ENCODE results near the gene CDKAL1. TPM values are rescaled to one million over a fixed set of nuclear protein-coding genes. Genes with fewer than 3 reads are reported as not detected.

Gene CDKAL1
- total and polyA plus RNA-seq, 2 donors: 9.8 to 19.9 TPM

DNA sequence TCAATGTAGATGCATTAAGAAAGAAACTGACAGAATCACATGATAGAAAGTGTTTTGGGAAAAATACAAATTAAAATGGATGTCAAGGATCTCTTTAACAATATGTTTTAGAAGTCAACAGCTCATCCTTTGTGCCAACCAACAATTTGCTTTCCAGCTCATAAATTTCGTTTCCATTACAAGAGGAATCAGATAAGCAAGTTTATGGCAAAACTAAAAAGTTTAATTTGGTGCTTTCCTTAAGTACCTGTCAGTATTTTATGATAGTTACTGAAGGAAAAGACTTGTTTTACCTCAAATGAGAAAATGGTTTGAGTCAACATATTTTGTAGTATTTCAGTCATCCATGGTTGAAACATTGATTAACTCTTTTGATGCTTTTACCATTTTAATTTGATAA lies 130.0 kb downstream of the CDKAL1 start:
- Histone ChIP-seq H3K36me3 (ENCODE audit: control insufficient read depth in 2 of 2, insufficient read depth in 2 of 2, low read length in 1 of 2) (no peaks in the 10 kb centered on the region), H3K27me3 (ENCODE audit: control insufficient read depth in 2 of 2, insufficient read depth in 1 of 2, low read length in 1 of 2) (no peaks in the 10 kb centered on the region), H3K27ac (ENCODE audit: low read depth in 1 of 2, low read length in 1 of 2) (no peak overlapping the region), H3K4me1 (ENCODE audit: control insufficient read depth in 2 of 2, insufficient read depth in 2 of 2, low read length in 2 of 2) (no peaks in the 10 kb centered on the region), H3K9me3 (ENCODE audit: control insufficient read depth in 2 of 2, insufficient read depth in 1 of 2, low read length in 1 of 2) (no peaks in the 10 kb centered on the region), H3K4me3 (ENCODE audit: low read length in 2 of 2) (no peak overlapping the region)
- DNase-seq (ENCODE audit: low read depth in 6 of 9, low spot score in 9 of 9): no peak
- 97% methylated on average over 1 of the region's 1 CpG for WGBS

DNA sequence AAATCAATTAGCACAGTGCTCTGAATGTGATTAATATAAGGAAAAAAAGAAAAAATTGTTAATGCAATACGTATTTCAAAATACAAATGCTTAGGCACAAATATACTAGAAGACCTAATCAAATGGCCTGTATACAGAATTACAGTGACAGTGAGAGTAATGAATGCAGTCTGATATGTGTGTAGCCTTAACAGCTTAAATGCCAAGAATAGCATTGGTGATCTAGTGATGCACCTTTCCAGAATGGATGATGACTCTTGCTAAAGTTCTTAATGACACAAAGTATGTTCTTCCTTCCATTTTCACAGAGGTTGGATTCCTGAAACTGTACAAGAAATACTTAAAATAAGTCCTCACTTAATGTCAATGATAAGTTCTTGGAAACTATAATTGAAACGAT lies 131.0 kb downstream of the CDKAL1 start:
- 73% methylated on average over 2 of the region's 2 CpGs for WGBS
- Histone ChIP-seq H3K27me3 (ENCODE audit: control insufficient read depth in 2 of 2, insufficient read depth in 1 of 2, low read length in 1 of 2) (no peaks in the 10 kb centered on the region), H3K36me3 (ENCODE audit: control insufficient read depth in 2 of 2, insufficient read depth in 2 of 2, low read length in 1 of 2) (no peaks in the 10 kb centered on the region)

DNA sequence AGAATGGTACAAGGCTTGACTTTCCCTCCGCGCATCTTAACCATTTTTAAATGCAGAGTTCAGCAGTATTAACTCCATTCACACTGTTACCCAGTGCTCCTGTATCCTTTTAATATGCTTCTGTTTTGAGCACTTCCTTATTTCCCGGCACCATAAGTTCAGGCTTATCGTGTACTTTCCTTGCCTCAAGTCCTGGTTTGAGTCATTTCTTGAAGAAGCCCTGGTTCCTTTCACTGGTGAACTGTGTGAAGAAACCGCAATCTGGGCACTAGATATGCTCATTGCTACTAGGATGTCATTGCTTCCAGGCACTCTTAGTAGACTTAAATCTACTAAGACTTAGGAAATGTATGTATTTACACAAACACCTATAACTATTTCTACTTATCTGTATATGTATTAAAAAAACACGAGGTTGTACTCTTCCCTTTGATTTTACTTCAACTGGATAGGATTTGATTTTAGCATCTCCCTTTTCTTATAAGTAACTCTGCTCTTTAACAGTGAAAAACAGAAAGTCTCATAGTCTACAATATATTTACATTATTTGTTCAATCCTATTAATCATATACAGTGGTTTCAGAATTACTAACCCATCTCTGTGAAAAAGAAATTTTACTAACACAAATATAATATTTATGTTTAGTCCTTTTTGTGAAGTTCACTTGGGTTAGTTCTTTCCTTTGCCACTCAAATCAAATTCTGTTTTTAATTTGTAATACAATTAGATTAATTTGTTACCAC lies 135.5 kb downstream of the CDKAL1 start:
- H3K4me1 ChIP-seq (ENCODE audit: control insufficient read depth in 2 of 2, insufficient read depth in 2 of 2, low read length in 2 of 2): no peaks in the 10 kb centered on the region
- H3K27me3 ChIP-seq (ENCODE audit: control insufficient read depth in 2 of 2, insufficient read depth in 1 of 2, low read length in 1 of 2): no peaks in the 10 kb centered on the region
- WGBS: 93% methylated on average over 6 of the region's 6 CpGs

More for the DNA sequence above, 131.0 kb downstream of the CDKAL1 start:
- no peaks in the 10 kb centered on the region for H3K4me1 ChIP-seq (ENCODE audit: control insufficient read depth in 2 of 2, insufficient read depth in 2 of 2, low read length in 2 of 2)
- H3K27ac ChIP-seq (ENCODE audit: low read depth in 1 of 2, low read length in 1 of 2): no peak overlapping the region
- DNase-seq (ENCODE audit: low read depth in 6 of 9, low spot score in 9 of 9): no peak
- H3K9me3 ChIP-seq (ENCODE audit: control insufficient read depth in 2 of 2, insufficient read depth in 1 of 2, low read length in 1 of 2): no peaks in the 10 kb centered on the region
- H3K4me3 ChIP-seq (ENCODE audit: low read length in 2 of 2): no peak overlapping the region

DNA sequence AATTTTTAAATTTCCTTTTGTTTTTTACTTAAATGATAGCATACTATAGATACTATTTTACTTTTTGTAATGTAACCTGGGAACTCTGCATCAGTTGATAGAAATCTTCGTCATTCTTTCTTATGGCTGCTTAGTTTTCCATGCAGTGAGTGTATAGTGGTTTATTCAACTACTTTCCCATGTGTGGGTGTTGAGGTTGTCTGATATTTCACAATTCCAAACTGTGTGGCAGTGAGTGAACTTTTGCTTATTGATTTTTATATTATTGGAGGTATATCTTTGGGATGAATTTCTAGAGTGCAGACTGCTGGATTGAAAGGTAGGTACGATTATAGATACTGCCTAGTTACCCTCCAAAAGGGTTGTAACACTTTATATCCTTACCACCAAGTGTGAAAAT lies 136.5 kb downstream of the CDKAL1 start:
- 97% methylated on average over 2 of the region's 2 CpGs for WGBS
- no peaks in the 10 kb centered on the region for H3K4me1 ChIP-seq (ENCODE audit: control insufficient read depth in 2 of 2, insufficient read depth in 2 of 2, low read length in 2 of 2)
- DNase-seq (ENCODE audit: low read depth in 6 of 9, low spot score in 9 of 9): no peak
- no peaks in the 10 kb centered on the region for H3K27me3 ChIP-seq (ENCODE audit: control insufficient read depth in 2 of 2, insufficient read depth in 1 of 2, low read length in 1 of 2)
- no peaks in the 10 kb centered on the region for H3K36me3 ChIP-seq (ENCODE audit: control insufficient read depth in 2 of 2, insufficient read depth in 2 of 2, low read length in 1 of 2)
- H3K9me3 ChIP-seq (ENCODE audit: control insufficient read depth in 2 of 2, insufficient read depth in 1 of 2, low read length in 1 of 2): no peaks in the 10 kb centered on the region
- H3K27ac ChIP-seq (ENCODE audit: low read depth in 1 of 2, low read length in 1 of 2): no peak overlapping the region
- no peak overlapping the region for H3K4me3 ChIP-seq (ENCODE audit: low read length in 2 of 2)

More for the DNA sequence above, 135.5 kb downstream of the CDKAL1 start:
- Histone ChIP-seq H3K36me3 (ENCODE audit: control insufficient read depth in 2 of 2, insufficient read depth in 2 of 2, low read length in 1 of 2) (no peaks in the 10 kb centered on the region), H3K4me3 (ENCODE audit: low read length in 2 of 2) (no peak overlapping the region), H3K27ac (ENCODE audit: low read depth in 1 of 2, low read length in 1 of 2) (no peak overlapping the region), H3K9me3 (ENCODE audit: control insufficient read depth in 2 of 2, insufficient read depth in 1 of 2, low read length in 1 of 2) (no peaks in the 10 kb centered on the region)
- no peak for DNase-seq (ENCODE audit: low read depth in 6 of 9, low spot score in 9 of 9)

DNA sequence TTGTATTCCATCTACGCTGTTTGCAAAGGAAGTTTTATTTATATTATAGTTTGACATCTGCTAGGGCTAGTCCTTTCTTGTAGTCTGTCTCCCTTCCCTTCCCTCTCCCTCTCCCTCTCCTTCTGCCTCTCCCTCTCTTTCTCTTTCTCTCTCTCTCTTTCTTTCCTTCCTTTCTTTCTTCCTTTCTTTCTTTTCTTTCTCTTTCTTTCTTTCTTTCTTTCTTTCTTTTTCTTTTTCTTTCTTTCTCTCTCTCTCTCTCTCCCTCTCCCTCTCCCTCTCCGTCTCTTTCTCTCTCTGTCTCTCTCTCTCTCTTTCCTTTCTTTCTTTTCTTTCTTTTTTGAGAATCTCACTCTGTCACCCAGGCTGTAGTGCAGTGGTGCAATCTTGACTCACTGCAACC lies 137.8 kb downstream of the CDKAL1 start:
- Histone ChIP-seq H3K27ac (ENCODE audit: low read depth in 1 of 2, low read length in 1 of 2) (no peak overlapping the region), H3K4me3 (ENCODE audit: low read length in 2 of 2) (no peak overlapping the region), H3K9me3 (ENCODE audit: control insufficient read depth in 2 of 2, insufficient read depth in 1 of 2, low read length in 1 of 2) (no peaks in the 10 kb centered on the region), H3K27me3 (ENCODE audit: control insufficient read depth in 2 of 2, insufficient read depth in 1 of 2, low read length in 1 of 2) (no peaks in the 10 kb centered on the region), H3K4me1 (ENCODE audit: control insufficient read depth in 2 of 2, insufficient read depth in 2 of 2, low read length in 2 of 2) (no peaks in the 10 kb centered on the region), H3K36me3 (ENCODE audit: control insufficient read depth in 2 of 2, insufficient read depth in 2 of 2, low read length in 1 of 2) (no peaks in the 10 kb centered on the region)
- 98% methylated on average over 2 of the region's 2 CpGs for WGBS
- DNase-seq (ENCODE audit: low read depth in 6 of 9, low spot score in 9 of 9): no peak

DNA sequence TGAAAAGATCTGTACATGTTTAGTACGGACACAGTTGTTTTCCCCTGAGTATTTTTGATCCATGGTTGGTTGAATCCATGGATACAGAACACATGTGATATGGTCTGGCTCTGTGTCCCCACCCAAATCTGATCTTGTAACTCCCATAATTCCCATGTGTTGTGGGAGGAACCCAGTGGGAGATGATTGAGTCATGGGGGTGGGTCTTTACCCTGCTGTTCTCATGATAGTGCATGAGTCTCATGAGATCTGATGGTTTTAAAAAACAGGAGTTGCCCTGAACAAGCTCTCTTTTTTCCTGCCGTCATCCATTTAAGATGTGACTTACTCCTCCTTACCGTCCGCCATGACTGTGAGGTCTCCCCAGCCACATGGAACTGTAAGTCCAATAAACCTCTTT lies 139.2 kb downstream of the CDKAL1 start:
- Histone ChIP-seq H3K36me3 (ENCODE audit: control insufficient read depth in 2 of 2, insufficient read depth in 2 of 2, low read length in 1 of 2) (no peaks in the 10 kb centered on the region), H3K4me1 (ENCODE audit: control insufficient read depth in 2 of 2, insufficient read depth in 2 of 2, low read length in 2 of 2) (no peaks in the 10 kb centered on the region), H3K27me3 (ENCODE audit: control insufficient read depth in 2 of 2, insufficient read depth in 1 of 2, low read length in 1 of 2) (no peaks in the 10 kb centered on the region), H3K4me3 (ENCODE audit: low read length in 2 of 2) (no peak overlapping the region), H3K9me3 (ENCODE audit: control insufficient read depth in 2 of 2, insufficient read depth in 1 of 2, low read length in 1 of 2) (no peaks in the 10 kb centered on the region), H3K27ac (ENCODE audit: low read depth in 1 of 2, low read length in 1 of 2) (no peak overlapping the region)
- no peak for DNase-seq (ENCODE audit: low read depth in 6 of 9, low spot score in 9 of 9)
- WGBS: over 99% methylated on average over 4 of the region's 4 CpGs

DNA sequence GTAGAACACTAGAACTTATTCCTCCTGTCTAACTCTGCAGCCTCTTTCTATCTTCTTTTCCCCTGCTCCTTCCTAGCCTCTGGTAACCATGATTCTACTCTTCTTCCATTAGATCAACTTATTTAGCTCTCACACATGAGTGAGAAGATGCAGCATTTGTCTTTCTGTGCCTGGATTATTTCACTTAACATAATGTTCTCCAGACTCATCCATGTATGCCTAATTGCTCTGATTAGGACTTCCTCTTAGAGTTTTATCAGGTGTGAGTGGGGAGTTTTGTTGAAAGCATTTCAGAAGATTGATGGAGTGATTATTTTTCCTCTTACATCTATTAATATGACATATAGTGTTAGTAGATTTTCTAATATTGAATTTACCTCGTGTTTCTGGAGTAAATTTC lies 140.4 kb downstream of the CDKAL1 start:
- Histone ChIP-seq H3K4me3 (ENCODE audit: low read length in 2 of 2) (no peak overlapping the region), H3K36me3 (ENCODE audit: control insufficient read depth in 2 of 2, insufficient read depth in 2 of 2, low read length in 1 of 2) (no peaks in the 10 kb centered on the region), H3K9me3 (ENCODE audit: control insufficient read depth in 2 of 2, insufficient read depth in 1 of 2, low read length in 1 of 2) (no peaks in the 10 kb centered on the region), H3K27me3 (ENCODE audit: control insufficient read depth in 2 of 2, insufficient read depth in 1 of 2, low read length in 1 of 2) (no peaks in the 10 kb centered on the region), H3K27ac (ENCODE audit: low read depth in 1 of 2, low read length in 1 of 2) (no peak overlapping the region), H3K4me1 (ENCODE audit: control insufficient read depth in 2 of 2, insufficient read depth in 2 of 2, low read length in 2 of 2) (no peaks in the 10 kb centered on the region)
- 78% methylated on average over 1 of the region's 1 CpG for WGBS
- no peak for DNase-seq (ENCODE audit: low read depth in 6 of 9, low spot score in 9 of 9)

DNA sequence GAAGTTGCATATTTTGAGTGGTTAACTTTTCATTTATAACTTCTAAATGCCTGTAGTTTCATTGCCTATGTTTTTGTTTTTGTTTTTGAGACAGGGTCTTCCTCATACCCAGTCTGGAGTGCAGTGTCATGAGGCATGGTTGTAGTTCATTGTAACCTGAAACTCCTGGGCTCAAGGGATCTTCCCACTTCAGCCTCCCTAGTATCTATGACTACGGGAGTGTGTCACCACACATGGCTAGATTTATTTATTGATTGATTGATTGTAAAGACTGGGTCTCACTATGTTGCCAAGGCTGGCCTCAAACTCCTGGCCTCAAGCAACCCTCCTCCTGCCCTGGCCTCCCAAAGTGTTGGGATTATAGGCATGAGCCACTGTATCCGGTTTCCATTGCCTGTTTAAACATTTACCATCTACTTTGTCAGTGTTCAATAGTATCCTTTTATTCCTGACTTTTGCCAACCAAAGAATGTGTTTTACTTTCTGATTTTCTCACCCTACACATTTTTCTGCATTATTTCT lies 144.6 kb downstream of the CDKAL1 start:
- no peaks in the 10 kb centered on the region for H3K36me3 ChIP-seq (ENCODE audit: control insufficient read depth in 2 of 2, insufficient read depth in 2 of 2, low read length in 1 of 2)
- no peaks in the 10 kb centered on the region for H3K9me3 ChIP-seq (ENCODE audit: control insufficient read depth in 2 of 2, insufficient read depth in 1 of 2, low read length in 1 of 2)
- no peaks in the 10 kb centered on the region for H3K4me1 ChIP-seq (ENCODE audit: control insufficient read depth in 2 of 2, insufficient read depth in 2 of 2, low read length in 2 of 2)
- over 99% methylated on average over 2 of the region's 2 CpGs for WGBS
- no peak for DNase-seq (ENCODE audit: low read depth in 6 of 9, low spot score in 9 of 9)
- H3K27me3 ChIP-seq (ENCODE audit: control insufficient read depth in 2 of 2, insufficient read depth in 1 of 2, low read length in 1 of 2): no peaks in the 10 kb centered on the region
- H3K27ac ChIP-seq (ENCODE audit: low read depth in 1 of 2, low read length in 1 of 2): no peak overlapping the region
- no peak overlapping the region for H3K4me3 ChIP-seq (ENCODE audit: low read length in 2 of 2)

DNA sequence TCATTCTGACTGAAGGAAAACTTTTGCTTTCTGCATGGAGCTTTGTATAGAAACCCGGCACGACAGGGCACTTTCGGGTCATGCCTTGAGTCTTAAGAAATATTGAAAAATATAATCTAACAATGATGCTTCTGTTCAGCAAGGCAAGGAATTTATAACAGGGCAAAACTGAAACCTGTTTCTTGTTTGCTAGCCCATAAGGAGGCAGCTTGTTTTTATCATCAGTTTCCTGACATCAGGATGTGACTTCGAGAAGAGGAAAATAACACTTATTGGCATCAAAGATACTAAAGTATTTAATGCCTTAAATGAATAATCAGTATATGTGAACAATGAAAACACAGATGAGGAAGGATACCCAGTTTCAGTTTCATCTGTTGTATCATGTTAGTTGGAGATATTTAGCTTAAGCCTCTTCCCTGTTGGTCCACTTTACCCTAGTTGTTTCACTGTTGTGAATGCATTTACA lies 146.5 kb downstream of the CDKAL1 start:
- H3K36me3 ChIP-seq (ENCODE audit: control insufficient read depth in 2 of 2, insufficient read depth in 2 of 2, low read length in 1 of 2): no peaks in the 10 kb centered on the region
- no peaks in the 10 kb centered on the region for H3K27me3 ChIP-seq (ENCODE audit: control insufficient read depth in 2 of 2, insufficient read depth in 1 of 2, low read length in 1 of 2)
- 75% methylated on average over 4 of the region's 4 CpGs for WGBS
- no peak overlapping the region for H3K27ac ChIP-seq (ENCODE audit: low read depth in 1 of 2, low read length in 1 of 2)
- H3K9me3 ChIP-seq (ENCODE audit: control insufficient read depth in 2 of 2, insufficient read depth in 1 of 2, low read length in 1 of 2): no peaks in the 10 kb centered on the region
- no peak for DNase-seq (ENCODE audit: low read depth in 6 of 9, low spot score in 9 of 9)
- no peak overlapping the region for H3K4me3 ChIP-seq (ENCODE audit: low read length in 2 of 2)
- H3K4me1 ChIP-seq (ENCODE audit: control insufficient read depth in 2 of 2, insufficient read depth in 2 of 2, low read length in 2 of 2): no peaks in the 10 kb centered on the region

Measured in thymus (tissue), 11 donors.